Caki2 (cell line): ENCODE data around the gene GMPR. TPM values are rescaled to one million over a fixed set of nuclear protein-coding genes. Genes with fewer than 3 reads are reported as not detected.
A peak's percentile ranks its signal among the peaks of the same experiment; 100 is the strongest.

Experiments used
- DNase-seq: peaks from one replicate; pipeline ENCODE4 v3.0.0-alpha.2; 2015; ENCODE audit warnings: low read depth
- in situ Hi-C: cut with HindIII; loops from 2 replicates; pipeline ENCODE4 v1.10.0; 2016; ENCODE audit warnings: low sequenced_read_pairs, low pct_unique_long_range_greater_than_20kb, mixed read lengths
- total RNA-seq: library from RNA; depleted of rRNA; stranded (reverse); fragments of >200 nt; shearing (Covaris generic); gene quantifications from 2 replicates; pipeline ENCODE4 v1.2.3, GENCODE V29; 2014; ENCODE audit warnings: low replicate concordance

The GMPR gene
- total RNA-seq, 1 experiment from 2014 or later, result not detected

- DNase-seq, result no peak
- in situ Hi-C loops, result no loop called here
These were observed 46.1 kb downstream of the GMPR start for GRCh38 chr6:16284472-16284871.

- no peak for DNase-seq
- in situ Hi-C loops, result no loop called here
These were observed 47.2 kb downstream of the GMPR start for GRCh38 chr6:16285467-16286150.

DNA sequence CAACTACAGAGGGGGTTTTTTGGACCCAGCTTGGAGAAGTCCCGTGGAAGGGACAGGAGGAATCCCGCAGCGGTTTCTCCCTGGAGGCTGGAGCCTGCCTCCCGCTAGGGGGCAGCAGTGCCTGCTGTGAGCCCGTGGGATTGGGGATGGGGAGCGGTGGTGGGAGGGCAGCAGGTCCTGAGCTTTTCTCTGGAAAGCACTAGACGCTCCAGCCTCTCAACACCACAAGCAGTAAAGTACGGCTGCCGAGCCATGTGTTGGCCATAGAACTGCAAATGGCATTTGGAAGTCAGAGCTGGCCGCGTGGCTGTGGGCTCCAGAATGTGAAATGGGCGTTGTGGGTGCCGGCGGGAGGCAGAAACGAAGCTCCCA is 47.8 kb downstream of the GMPR start:
- no peak for DNase-seq
- in situ Hi-C loops, result no loop called here

GRCh38 chr6:16288163-16288562 is 49.8 kb downstream of the GMPR start:
- DNase-seq, result no peak

GRCh38 chr6:16291739-16292138 is 53.4 kb downstream of the GMPR start:
- DNase-seq, result no peak
- in situ Hi-C loops, result no loop called here

More at GRCh38 chr6:16288163-16288562, 49.8 kb downstream of the GMPR start:
- in situ Hi-C loops, result no loop called here

DNA sequence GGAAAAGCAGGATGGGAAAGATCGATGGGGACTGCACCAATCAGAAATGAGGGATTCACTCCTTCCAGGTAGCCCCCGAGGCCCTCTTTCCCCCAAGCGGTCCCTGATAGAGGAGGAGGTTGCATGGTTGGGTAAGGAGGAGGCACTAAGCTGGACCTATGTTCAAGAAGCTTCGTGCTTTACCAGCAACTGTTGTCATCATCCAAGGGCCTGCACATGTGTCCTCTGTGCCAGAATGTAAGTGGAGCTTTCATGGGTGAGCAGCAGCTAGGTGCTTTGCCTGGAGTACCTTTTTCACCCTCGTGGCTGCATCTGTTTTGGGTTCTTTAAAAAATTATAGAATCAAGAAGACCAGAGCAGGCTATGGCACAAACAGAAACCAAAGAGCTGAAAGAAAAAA is 54.0 kb downstream of the GMPR start:
- no peak for DNase-seq
- in situ Hi-C loops, result no loop called here

GRCh38 chr6:16292942-16293341 is 54.6 kb downstream of the GMPR start:
- in situ Hi-C loops, result no loop called here
- DNase-seq, result peak; percentile 35

- in situ Hi-C loops, result no loop called here
These were observed 56.0 kb downstream of the GMPR start for GRCh38 chr6:16294371-16294770.

DNA sequence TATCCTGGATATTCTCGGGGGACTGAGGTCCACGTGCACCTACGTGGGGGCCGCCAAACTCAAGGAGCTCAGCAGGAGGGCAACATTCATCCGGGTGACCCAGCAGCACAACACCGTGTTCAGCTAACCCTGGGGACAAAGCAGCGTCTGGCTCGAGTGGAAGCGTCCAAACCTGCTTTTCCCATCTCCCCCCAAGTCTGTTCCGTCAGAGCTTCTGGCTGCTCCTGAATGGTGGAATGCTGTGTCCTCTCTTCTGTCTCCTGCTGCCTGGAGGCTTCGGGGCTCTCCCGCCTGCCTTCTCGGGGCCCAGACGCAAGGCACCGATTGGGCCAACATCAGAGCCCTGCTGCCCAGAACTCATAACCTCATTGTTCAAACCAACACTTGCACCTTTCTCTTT is 56.7 kb downstream of the GMPR start:
- in situ Hi-C loops, result no loop called here
- DNase-seq, result no peak

More at GRCh38 chr6:16294371-16294770, 56.0 kb downstream of the GMPR start:
- no peak for DNase-seq

DNA sequence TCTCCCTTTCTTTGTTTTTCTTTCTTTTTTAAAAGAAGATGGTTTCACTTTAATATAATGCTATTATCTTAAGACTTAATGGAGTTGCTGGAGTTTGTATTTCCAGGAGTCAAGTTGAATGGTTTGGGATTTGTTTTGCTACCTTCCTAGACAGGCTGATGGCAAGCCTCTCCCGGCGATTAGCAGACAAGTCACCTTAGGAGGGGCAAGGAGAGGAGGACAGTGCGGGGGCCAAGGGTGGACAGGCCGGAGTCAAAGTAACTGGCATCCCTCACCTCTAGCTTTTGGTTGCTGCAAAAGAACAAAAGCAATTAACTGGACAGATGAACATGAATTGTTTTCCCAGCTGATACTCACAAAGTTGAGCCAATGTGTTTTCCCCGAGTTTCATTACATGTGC is 57.1 kb downstream of the GMPR start:
- DNase-seq, result no peak
- in situ Hi-C loops, result no loop called here

DNA sequence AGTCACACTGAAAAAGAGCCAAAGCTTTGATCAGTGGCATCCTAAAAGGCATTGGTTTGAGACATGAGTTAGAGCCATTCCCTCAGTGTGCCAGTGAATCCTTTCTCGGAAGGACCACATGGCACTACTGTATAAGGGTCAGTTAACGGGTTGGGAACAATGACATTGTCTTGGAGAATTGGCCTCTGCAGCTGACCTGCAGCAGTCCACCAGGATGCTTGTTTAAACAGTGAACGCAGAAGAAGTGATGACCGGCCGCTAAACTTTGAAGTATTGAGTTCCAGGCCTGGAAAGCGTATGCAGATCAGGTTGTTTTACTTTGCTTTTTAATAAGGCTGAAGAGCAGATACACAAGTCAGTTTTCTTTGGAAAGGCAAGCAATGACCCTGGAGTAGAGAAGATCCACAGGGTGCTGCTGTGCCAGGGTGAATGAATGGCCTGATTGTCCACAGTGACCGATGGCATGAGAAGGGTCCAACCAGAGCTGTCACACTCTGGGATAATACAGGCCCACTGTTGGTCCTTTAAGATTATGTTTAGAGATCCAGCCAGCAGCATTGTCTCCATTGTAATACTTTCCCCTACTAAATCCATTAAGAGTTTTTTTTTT is 57.8 kb downstream of the GMPR start:
- in situ Hi-C loops, result no loop called here
- no peak for DNase-seq

- in situ Hi-C loops, result no loop called here
- DNase-seq, result no peak
These were observed 61.5 kb downstream of the GMPR start for GRCh38 chr6:16299861-16300260.

DNA sequence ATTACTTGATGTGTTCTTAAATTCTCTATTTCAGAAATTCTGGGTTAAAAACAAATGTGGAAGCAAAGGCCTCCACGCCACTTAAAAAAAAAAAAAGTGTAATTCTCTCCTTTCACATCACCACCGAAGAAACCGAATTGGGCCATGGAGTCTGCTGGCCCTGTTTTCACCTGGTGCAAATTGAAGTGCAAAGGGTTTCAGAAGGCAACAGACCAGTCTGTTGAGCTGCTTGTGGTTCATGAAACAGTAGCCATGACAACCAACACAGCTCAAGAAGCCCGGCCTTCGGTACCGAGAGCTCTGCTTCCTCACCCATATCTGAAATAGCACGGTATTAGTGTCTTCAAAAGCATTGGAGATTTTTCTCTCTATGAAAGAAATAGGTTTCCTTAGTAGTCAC is 63.1 kb downstream of the GMPR start:
- no peak for DNase-seq
- in situ Hi-C loops, result no loop called here

DNA sequence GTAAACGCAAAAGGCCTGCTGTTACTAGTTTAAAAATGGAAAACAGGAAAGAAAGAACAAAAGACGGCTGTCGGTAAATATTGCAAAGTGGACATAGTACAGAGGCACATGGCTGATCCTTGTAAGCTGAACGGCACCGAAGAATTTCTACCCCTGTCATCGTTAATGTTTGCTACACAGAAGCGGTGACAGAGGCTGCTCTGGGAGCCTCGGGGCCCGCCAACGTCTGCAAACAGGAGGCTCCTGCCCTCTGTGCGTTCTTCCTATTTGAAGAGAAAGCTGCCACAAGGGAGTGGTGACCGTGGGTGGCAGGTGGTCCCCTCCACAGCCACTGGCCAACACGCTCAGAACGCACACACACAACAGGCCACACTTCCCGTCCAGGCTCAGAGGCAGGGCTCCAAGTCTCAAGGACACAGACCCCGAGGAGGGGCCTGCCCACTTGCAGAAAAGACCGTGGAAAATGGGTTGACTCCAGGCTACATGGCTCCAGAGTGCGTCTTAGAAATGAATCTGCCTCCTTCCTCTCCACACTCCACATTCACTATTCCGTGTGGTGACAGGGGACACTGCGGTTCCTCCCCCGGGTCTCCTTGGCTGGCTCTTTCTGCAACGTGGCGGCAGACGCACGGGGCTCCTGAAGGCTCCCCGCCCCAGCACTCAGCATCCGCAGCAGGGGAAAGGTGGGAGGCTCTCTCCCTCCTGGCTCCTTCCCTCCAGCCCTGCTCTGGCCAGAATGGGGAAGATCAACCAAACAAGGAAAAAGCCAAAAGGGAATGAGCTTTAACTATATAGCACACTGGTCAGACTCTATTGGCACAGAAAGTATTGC is 64.5 kb downstream of the GMPR start:
- in situ Hi-C loops, result no loop called here
- DNase-seq, result no peak

GRCh38 chr6:16305246-16305725 is 66.9 kb downstream of the GMPR start:
- in situ Hi-C loops, result no loop called here
- DNase-seq, result no peak

DNA sequence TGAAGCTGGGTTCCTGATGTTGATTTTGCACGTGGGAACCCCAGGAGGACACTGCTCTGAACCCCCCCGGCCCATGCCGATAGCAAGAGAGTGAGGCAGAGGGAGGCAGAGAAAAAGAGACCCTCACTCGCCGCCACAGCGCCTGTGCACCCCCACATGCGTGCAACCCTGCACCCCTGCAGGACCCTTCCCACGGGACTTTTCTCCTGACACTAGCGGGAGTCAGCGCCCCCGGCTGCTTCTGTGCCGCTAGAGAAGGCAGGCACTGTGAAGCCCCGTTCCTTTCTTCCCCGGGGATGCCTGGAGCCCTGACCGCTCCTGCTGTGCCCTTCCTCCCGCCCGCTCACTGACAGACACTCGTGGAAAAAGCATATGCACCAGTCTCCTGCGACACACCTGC is 67.4 kb downstream of the GMPR start:
- no peak for DNase-seq
- in situ Hi-C loops, result no loop called here

DNA sequence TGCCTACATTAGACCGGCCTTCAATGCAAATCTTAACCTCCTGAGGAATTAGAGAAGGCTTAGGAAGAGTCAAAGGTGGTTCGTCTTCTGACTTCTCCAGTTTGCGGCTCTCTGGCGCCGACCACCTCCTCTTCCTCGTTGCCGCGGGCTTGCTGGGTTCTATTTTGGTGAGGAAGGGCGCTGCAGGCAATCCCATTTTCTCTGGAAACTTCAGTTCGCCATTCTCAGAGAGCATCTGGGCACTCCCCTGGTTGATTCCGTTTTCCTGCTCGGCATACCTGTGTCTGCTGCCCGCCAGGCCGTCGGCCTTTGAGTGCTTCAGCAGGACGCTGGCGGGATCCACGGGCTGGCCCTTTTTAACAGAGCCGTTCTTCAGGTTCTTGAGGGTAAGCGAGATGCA is 67.9 kb downstream of the GMPR start:
- in situ Hi-C loops, result no loop called here
- DNase-seq, result no peak

DNA sequence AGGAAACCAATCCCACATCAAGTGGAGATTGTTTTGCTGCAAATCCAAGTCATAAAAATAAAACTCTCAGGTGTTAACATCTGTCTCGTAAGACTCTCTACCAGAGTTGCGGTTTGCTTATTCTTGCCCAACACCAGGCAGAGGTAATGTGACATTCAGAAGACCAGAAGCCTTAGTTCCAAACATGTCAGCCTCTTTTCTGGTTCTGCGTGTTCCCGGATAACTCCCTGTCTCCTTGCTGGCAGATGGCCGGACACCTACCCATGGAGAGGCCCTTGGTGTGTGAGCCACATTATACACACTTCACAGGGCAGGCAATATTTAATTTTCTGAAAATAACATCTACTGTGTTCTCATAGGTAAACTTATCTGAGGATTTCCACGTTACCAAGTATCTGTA is 73.4 kb downstream of the GMPR start:
- in situ Hi-C loops, result no loop called here
- no peak for DNase-seq

- no peak for DNase-seq
- in situ Hi-C loops, result no loop called here
These were observed 75.3 kb downstream of the GMPR start for GRCh38 chr6:16313732-16314131.
